ENCODE data around the gene GAL.

Gene GAL

GRCh38 chr11:68658661-68659060 lies 25.7 kb upstream of the GAL start:
- no peak for DNase-seq

GRCh38 chr11:68659158-68659921 lies 25.0 kb upstream of the GAL start:
- DNase-seq, result peak in 21 of 51 donors; percentile 2 to 44 (median 13)

- no peak for DNase-seq
These were observed 24.1 kb upstream of the GAL start for GRCh38 chr11:68660066-68660810.

- no peak for DNase-seq
These were observed 23.3 kb upstream of the GAL start for GRCh38 chr11:68661014-68661413.

- no peak for DNase-seq
These were observed 22.4 kb upstream of the GAL start for GRCh38 chr11:68661697-68662603.

- no peak for DNase-seq
These were observed 20.8 kb upstream of the GAL start for GRCh38 chr11:68663482-68664010.

GRCh38 chr11:68664141-68664540 lies 20.2 kb upstream of the GAL start:
- no peak for DNase-seq

GRCh38 chr11:68664906-68665305 lies 19.4 kb upstream of the GAL start:
- no peak for DNase-seq

- DNase-seq, result no peak
These were observed 18.9 kb upstream of the GAL start for GRCh38 chr11:68665436-68665835.

- DNase-seq, result no peak
These were observed 17.5 kb upstream of the GAL start for GRCh38 chr11:68666849-68667248.

GRCh38 chr11:68667511-68668500 lies 16.5 kb upstream of the GAL start:
- DNase-seq, result no peak

- no peak for DNase-seq
These were observed 14.8 kb upstream of the GAL start for GRCh38 chr11:68669301-68670090.

- DNase-seq, result no peak
These were observed 13.9 kb upstream of the GAL start for GRCh38 chr11:68670208-68670992.

GRCh38 chr11:68673306-68673945 lies 10.9 kb upstream of the GAL start:
- DNase-seq, result peak in 1 of 51 donors; percentile 40

- DNase-seq, result no peak
These were observed 10.4 kb upstream of the GAL start for GRCh38 chr11:68673991-68674390.

GRCh38 chr11:68674461-68674860 lies 9.9 kb upstream of the GAL start:
- no peak for DNase-seq

- peak in 6 of 51 donors; percentile 5 to 53 (median 26) for DNase-seq
These were observed 6.9 kb upstream of the GAL start for GRCh38 chr11:68677432-68677831.

- DNase-seq, result no peak
These were observed 6.3 kb upstream of the GAL start for GRCh38 chr11:68678031-68678441.

All from hypothalamus (tissue), 51 donors.